HEK293T (cell line): ENCODE data around the gene ACACB.

Experiments
- CTBP1 ChIP-seq: fragments of 450-650 bp; IDR thresholded peaks from 2 replicates; pipeline ENCODE4 v1.6.1; 2016; ENCODE audit warnings: borderline replicate concordance
- ELF4 ChIP-seq: fragments of 450-650 bp; IDR thresholded peaks from 2 replicates; pipeline ENCODE4 v1.6.1; 2017; ENCODE audit warnings: antibody characterized with exemption
- FOXM1 ChIP-seq: fragments of 450-650 bp; IDR thresholded peaks from 2 replicates; pipeline ENCODE4 v1.6.1; 2017; ENCODE audit warnings: mild to moderate bottlenecking, borderline replicate concordance
- SP1 ChIP-seq: fragments of 450-650 bp; IDR thresholded peaks from 2 replicates; pipeline ENCODE4 v1.6.1; 2017
- SUZ12 ChIP-seq: fragments of 450-650 bp; IDR thresholded peaks from 2 replicates; pipeline ENCODE4 v1.6.1; 2016; ENCODE audit warnings: mild to moderate bottlenecking

DNA sequence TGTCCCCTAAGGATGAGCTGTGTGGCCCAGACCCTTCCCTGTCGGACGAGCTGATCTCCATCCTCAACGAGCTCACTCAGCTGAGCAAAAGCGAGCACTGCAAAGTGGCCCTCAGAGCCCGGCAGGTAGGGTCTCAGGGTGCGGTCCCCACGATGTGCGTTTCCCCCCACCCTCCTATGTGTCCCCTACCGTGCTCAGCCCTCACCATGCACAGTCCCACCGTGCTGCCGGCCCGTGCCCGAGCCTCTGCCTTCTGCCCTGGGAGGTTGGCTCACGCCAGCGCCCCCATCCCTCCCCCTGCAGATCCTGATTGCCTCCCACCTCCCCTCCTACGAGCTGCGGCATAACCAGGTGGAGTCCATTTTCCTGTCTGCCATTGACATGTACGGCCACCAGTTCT lies 106.1 kb downstream of the ACACB start:
- TF ChIP-seq SUZ12, result no peak
- TF ChIP-seq CTBP1, result no peak
- TF ChIP-seq ELF4, result no peak
- TF ChIP-seq FOXM1, result no peak
- TF ChIP-seq SP1, result no peak
